GM21619 (cell line): Measurements from ENCODE around the gene ZFHX2.

Experiments
- ATAC-seq: cut with Tn5 transposase; IDR thresholded peaks from one replicate; pipeline ENCODE4 v1.9.1; 2021; ENCODE audit not compliant: unreplicated experiment

Gene ZFHX2

DNA sequence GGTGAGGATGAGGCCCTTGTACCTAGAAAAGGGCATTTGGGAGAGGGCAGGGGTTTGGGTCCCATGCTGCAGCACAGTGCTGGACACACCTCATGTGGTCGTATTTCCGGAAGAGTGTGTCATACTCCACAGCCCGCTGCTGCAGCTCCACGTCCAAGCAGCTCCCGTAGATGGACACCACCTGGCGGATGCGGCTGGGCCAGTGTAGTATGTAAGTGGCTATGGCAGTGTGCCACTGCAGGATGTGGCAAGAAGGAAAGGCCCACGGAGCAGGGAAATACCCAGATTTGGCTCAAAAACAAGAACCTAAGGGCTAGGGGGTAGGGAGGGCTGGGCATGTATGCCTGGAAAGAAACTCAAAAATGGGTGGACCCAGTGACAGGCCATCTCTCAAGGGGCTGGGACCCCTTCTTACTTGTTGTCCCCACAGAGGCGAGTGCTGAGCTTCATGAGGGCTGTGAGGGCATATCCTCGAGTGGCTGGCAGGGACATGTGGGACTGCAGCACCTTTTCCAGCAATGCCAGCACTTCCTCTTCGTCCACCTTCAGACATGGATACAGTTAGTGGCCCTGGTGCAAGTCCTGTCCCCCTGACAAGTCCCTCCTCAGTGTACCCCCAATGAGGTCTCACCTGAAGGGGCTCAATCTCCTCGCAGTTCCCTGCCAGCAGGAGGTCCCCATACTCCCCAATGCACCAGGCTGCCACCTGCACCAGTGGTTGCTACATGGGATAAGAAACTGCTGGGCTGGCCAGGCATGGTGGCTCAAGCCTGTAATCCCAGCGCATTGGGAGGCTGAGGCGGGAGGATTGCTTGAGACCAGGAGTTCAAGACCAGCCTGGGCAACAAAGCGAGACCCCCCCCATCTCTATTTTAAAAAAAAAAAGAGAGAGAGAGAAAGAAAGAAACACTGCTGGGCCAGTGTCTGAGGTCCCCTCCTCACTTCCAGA is 10.6 kb upstream of the ZFHX2 start:
- no peak for ATAC-seq

DNA sequence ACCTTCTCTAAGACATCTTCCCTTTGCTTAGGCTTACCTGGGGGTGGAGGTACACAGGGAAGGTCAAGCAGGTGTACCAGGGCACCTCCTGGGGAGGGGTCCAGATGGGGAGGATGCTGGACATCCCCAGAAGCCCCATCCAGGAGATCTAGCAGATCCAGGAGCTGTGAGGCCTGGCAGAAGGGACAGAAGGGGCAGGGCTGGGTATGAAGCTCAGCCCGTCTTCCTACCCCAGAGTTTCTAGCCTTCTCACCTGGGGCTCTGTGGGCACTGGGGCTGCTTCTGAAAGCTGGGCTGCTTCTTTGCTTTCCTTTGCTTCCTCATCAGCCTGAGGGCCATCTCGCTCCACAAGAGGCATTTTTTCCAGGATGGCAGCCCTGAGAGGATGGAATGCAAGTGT is 9.7 kb upstream of the ZFHX2 start:
- ATAC-seq: no peak

DNA sequence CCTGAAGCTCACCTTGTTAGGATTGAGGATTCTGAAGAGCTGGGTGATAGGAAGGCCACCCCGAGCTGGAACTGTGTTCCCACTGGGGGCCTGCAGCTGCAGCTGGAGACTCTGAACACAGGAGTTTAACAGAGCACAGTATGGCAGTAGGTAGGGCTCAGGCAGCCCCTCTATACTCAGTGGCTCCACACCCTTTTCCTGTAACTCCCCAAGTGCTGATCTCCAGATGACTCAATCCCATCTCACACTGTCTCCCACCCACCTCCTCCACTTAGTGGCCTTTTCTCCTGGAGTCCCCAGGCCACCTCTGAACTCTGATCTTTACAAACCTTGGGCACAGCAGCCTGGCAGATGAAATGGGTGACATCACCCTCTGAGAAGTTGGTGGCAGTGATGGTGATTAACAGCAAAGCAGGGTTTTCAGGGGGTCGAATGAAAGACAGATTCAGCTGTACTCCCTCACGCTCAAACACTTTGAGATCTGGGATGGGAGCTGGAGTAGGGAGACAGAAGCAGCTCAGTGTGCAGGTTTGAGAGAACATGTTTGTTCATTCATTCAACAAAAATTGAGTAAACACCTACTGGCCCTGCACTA is 8.5 kb upstream of the ZFHX2 start:
- ATAC-seq: no peak

DNA sequence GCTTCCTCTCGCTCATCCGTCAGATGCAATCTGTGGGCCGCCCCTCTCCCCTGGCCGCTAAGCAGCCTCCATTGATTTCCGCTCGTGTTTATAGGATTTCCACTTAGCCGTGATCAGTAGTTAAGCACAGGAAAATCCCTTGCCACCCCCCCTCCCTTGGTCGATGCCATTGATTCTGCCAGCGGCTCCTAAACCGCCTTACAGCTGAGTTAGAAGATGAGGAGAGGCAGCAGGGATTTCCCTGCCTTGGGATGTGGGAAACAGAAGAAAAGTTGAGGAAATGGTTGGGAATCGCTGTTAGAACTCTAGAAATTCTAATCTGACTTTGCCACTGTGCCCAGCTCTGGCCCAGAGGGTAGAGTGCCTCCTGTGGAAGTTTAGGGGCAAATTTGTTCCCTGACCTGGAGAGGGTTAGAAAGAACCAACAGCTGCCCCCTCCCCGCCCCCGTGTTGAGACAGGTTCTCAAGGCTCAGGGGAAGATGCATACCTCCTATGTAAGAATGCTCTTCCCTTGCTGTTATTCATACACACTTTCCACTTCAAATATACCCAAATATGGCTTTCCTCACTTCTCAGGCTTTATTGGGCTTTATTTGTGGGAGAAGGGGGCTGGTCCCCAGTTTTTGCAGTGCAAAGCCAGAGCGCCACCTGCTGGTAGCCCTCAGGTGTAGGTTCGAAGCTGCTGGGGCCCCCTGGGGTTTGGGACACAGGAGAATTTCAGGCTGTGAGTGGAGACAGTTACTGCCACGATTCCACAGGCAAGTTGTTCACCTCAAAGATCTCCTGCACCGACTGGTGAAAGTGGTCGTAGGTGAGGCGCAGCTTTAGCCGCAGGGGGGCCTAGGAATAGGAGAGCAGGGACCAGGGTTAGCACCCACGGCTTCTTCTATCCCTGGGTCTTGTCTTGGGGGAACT is 7.7 kb upstream of the ZFHX2 start:
- no peak for ATAC-seq

DNA sequence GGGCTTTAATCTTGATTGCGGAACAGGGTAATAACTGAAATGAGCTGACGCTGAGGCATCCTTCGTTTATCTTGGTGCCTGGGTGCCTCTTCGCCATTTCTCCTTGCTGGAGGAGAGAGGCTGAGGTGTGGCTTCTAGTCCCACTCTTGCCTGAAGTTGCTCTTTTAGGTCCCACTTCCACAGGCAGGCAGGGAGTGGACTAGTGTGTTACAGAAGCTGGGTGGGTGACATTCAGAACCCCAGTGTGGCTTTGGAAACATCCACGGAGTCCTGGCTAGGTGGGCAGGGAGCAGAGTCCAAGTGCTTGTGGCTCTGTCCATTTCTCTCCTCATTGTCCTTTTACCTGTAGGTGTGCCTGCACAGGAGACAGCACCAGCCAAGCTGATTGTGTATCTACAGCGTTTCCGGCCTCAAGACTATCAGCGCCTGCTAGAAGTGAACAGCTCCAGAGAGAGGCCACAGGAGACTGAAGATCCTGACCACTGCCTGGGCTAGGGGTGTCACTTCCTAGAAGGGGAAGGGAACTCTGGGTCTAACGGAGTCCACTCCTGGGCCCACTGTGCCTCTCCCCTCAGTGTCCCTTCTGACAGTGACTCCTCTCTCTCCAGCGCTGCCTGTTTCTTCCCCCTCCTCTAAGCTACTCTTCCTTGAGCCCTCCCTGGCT is 6.9 kb upstream of the ZFHX2 start:
- no peak for ATAC-seq

DNA sequence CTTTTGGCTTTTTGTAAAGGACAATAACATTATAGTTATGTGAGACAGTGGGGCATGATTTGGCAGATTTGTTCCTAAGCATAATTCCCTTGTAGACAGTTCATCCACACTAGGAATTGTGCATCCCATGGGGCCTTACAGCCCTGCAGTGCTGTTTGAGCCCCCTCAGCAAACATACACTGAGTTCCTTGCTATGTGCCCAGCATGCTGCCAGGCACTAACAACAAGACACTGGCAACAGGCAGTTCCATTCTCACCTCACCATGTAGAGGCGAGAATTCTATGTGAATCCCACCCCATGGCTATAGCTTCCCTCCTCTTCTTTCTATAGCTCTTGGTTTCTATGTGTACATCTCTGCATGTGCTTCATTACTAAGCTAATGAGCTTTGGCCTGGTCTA is 6.4 kb upstream of the ZFHX2 start:
- no peak for ATAC-seq

DNA sequence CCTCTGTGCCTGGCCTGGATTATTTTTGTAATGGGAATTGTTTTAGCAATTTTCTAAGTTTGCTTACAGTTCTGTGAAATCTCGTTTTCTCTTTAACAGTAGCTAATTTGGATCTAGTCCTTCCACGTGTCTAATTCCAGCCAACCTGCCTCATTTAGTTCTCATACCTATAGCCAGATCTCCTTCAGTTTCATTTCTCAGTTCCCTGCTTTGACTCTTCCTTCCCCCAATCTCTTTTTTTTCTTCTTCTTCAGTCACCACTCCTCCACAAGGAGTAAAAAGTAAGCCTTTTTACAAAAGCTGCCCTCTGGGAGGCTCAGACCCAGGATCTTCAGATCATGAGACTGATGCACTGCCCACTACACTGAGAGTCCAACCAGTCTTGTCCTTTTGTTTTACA is 6.0 kb upstream of the ZFHX2 start:
- ATAC-seq: no peak

DNA sequence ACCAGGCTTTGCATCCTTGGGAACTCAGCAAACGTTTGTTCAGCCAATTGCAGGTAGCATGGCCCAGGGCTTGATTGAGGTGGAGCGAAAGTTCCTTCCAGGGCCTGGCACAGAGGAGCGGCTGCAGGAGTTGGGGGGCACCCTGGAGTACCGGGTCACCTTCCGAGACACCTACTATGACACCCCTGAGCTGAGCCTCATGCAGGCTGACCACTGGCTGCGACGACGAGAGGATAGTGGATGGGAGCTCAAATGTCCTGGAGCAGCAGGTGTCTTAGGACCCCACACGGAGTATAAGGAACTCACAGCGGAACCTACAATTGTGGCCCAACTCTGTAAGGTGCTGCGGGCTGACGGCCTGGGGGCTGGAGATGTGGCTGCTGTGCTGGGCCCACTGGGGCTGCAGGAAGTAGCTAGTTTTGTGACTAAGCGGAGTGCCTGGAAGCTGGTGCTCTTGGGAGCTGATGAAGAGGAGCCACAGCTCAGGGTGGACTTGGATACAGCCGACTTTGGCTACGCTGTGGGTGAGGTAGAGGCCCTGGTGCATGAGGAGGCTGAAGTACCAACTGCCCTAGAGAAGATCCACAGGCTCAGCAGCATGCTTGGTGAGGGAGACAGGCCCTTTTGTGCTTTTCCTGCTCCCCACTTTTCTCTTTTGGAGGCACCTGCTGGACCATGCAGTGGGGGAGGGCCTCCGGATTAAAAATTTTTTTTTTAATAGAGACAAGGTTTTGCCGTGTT is 5.3 kb upstream of the ZFHX2 start:
- ATAC-seq: no peak

DNA sequence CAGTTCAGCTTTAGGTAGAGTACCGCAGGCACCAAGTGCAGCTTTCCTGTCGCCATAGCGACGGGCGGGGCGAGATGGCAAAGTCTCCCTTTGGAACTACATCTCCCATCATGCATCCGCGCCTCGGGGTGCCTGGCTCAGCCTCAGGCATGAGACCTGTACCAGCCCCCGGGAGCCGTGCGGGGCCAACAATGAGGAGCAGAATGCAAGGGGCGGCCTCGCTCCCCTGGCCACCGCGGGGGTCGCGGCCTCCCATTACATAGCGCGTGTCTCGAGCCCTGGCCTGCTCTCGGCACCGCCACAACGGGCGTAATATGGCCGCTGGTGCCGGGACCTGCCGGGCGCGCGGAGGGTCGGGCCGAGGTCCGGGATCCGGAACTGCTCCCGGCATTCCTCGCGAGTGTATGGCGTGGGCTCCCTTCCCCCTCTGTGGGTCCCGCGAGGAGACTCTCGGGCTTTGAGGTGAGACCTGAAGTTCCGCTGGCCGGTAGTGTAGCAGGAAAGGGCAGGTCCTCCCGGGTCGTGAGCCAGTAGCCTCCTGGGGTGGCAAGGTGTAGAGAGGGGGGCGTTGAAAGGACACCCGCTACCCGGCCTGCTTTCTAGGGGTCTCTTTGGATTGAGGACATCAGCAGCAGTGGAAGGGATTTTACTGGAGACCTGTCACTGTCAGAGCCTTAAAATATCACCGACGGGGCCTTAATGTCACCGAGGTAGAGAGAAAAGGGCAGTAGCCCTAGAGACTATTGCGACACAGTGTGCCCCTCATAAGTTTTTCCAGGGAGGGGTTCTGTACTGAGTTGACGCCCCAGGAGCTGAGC is 4.5 kb upstream of the ZFHX2 start, which contains the start of gene THTPA:
Gene THTPA (plus strand): TSS at position 390 of the 818 bp plus-strand sequence. CDS start 487 bp downstream, outside the sequence.
- ATAC-seq: peak; percentile 81

DNA sequence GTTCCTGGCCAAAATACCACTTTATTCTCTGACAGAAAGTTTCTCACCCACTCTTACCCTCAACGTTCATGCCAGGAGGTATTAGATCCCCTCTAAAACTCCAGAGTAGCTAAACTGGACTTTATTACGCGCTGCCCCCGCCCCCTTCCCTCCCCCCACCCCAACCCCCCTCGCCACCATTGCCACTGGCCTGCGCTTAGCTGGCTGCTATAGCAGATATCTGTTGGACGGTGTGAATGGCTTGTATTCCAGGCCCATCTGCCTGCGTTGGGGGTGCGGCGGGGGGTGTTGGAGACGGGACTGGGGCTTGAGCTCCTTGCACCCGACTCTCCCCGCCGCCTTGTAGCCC is 3.9 kb upstream of the ZFHX2 start:
- ATAC-seq: no peak

DNA sequence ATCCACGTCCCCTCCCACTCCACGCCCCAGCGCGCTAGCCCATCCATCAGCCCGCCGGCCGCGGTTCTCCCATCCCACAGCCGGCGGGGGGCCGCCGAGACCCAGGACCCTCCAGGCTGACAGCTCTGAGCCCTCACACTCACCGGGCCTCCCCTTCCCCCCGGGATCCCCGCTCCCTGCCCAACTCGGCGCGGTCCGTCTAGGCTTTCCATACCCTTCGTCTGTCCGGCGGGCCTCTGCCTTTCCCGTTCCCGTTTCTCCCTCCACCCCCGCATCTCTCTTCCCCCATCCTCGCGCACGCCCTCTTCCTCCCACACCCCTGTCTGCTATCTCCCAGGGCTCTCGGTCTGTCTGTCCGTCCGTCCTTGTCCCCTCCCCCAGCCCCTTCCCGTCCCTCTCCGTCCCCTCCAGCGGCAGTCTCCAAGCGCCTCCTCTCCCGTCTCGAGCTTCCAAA is 726 bp downstream of the ZFHX2 start:
- ATAC-seq: no peak

DNA sequence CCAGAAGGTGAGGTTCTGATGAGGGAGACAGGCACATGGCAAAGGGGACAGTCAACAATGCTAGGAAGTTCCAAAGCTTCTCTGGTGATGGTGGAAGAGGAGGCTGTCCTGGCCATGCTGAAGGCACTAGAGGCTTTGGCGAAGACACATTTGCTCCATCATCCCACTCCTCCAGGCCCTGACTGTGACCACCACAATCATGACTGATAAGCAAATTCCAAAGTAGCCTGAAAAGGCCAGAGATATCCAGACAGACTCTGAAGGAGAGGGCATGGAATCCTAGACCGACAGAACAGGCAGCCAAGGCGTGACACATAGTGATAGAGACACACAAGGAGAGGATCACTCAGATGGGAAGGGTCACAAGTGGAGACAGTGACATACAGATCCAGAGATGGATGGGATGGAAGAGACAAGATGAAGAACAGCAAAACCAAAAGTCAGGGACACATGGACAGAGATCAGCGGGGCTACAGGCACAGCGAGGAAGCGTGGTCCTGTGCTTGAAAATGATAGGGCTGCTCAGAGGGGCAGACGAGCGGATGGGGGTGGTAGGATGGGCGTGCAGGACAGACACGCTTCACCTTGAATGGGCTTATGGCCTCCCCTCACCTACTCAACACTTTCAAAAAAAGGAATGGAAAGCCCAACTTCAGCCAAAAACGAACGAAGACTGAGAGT is 1.3 kb downstream of the ZFHX2 start:
- ATAC-seq: no peak

DNA sequence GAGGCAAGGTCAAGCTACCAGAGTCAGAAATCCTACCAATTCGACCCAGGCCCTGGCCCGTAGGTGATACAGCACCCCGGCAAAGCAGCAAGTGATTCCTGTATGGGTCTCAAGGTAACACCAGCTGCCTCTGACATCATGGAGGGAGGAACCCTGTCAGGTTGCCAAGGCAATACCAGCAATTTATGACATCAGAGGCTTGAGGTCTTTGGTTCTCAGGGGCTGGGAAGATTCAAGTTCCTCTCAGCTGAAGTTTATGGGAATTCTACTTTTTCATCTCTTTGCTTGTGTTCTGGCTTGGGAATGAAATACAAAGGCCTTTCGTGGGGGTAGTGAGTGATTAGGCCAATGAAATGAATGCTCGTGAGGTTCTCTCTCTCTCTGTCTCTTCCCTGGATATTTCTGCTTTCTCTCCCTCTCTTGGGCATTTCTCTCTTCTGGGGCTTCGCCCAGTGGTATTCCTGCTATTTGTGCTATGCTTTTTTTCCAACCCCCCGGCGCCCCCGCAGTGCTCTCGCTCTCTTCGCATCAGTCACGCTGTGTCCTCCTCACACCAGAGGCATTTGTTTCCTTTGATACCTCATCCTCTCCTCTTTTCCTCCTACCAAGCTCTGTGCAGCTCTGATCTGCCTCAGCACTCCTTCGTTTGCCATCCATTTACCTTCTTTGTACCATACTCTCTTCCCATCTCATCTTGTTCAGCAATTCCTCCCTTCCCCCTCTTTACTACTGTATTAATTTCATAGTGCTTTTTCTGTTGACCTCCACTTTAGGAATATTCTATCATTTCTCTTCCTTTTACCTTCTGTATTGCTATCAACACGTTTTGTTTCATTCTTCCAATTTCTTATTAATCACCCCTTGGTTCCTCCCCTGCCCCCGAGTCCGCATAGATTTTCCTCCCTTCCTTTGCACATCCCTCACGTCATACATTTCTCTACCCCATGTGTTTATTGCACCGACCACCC is 2.9 kb downstream of the ZFHX2 start:
- ATAC-seq: no peak

DNA sequence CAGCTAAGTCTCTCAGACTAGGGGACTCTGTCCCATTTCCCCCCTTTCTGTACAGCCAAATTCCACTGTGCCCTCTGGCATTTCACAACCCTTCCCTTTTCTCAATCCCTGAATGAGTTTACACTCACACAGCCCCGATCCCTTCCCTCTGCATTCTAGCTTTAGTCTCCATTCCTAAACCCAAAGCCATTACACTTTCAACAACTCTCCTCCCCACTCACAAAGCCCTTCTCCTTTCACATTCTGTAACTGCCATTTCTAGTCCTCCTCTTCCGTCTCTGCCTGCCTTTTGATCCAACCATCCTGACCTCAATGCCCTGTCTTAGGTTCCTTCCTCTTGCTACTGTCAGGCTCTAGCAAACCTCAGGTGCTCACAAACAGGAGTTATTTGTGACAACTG is 3.6 kb downstream of the ZFHX2 start:
- ATAC-seq: no peak

DNA sequence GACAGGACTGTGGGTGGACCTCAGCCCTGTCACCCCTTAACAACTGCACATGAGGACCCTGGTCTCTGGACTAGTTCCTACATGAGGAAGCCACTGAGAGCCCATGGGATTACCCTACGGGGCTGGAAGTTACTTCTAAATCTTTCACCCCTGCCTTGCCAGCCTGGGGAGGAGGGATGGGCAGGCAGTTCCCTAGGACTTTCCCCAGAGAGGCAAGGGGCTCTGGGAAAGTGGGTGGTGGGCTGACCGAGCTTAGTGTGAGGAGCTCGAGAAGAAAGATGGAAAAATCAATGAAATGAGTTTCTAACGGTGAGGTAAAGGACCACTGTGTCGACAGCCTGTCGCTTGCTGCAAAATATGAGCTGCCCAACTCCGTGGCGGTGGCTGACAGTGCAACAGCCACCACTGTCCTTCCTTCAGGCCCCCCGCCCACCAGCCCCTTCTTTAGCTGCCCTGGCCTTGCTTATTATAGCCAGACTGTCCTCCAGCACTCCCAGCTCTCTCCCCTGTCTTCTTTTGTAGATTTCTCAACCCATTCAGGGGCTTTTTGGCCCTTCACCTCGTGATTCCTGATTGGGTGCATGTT is 5.0 kb downstream of the ZFHX2 start:
- ATAC-seq: no peak

DNA sequence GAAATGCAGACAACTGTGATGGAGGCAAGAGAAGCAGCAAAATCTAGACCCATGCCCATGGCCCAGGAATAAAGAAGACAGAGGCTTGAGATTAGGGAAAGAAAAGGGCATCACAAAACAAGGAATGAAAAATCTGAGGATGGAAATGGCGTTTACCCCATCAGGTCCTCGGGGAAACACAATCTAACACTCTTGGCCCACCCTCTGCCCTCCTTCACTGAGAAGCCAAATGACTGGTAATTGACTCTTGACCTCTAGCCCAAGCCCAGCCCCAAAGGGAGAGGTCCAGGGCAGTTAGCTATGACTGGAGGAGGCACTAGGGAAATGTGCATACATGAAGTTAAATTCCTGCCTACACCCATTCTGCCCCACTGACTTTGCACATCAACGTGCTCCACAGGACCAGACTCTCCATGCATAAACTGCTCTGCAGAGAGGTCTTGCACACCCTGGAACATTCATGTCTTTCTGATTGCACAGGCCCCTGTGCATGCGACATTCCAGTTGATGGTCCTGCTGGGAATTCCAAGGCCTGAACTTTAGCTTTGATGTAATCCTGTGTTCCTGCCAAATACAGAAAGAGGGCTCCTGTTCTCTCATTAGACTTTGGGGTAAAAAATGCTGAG is 5.7 kb downstream of the ZFHX2 start:
- no peak for ATAC-seq
